Endometrial microvascular endothelial cells (primary cell): ENCODE data around the gene HHIPL1. TPM values are rescaled to one million over a fixed set of nuclear protein-coding genes. Genes with fewer than 3 reads are reported as not detected.

Experiments
- in situ Hi-C: cut with HindIII; loops from 2 replicates; pipeline ENCODE4 v1.10.0; 2017; ENCODE audit warnings: low sequenced_read_pairs, low pct_unique_long_range_greater_than_20kb; ENCODE audit errors: inconsistent ontology term
- total RNA-seq: library from RNA; depleted of rRNA; stranded (reverse); fragments of >200 nt; gene quantifications from one replicate; pipeline ENCODE4 v1.2.3, GENCODE V29; 2015; ENCODE audit errors: inconsistent ontology term

HHIPL1 gene
- total RNA-seq, 1 donor from 2014 or later: 6.8 TPM

DNA sequence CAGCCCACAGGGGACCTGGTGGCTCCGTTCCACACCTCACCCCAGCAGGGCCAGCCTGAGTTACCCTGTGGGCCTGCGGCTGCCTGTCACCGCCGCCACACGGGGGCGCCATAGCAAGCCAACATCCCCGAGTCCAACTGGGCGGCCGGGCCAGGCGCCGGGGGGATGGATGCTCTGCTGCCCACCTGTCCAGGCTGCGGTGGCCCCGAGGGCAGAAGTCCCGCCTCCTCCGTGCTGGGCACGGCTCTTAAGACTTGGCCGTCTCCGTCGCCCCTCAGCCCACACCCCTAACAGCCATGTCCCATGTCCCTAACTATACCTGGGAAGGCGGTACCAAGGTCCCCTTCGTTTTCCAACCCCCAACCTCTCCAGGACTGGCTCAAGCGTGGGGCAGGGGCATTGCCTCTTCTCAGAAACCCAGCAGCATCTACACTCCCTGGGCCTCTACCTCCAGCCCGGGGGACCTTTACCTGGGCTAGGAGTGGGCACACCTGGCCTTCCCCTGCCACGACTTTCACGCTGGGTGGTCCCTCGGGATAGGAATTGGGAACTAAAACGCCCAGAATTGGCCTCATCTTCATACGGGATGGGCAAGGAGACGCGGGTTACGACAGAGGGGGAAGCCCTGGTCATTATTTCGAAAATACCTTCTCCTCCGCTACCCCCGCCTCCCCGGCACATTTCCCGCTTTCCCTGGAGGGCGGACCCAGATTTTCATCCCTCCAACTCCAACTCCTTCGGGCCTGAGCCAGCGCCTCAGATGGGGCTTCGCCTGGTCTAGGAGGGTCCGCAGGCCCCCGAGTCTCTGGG, 38.1 kb downstream of the HHIPL1 start:
- in situ Hi-C loops: no loop called here

DNA sequence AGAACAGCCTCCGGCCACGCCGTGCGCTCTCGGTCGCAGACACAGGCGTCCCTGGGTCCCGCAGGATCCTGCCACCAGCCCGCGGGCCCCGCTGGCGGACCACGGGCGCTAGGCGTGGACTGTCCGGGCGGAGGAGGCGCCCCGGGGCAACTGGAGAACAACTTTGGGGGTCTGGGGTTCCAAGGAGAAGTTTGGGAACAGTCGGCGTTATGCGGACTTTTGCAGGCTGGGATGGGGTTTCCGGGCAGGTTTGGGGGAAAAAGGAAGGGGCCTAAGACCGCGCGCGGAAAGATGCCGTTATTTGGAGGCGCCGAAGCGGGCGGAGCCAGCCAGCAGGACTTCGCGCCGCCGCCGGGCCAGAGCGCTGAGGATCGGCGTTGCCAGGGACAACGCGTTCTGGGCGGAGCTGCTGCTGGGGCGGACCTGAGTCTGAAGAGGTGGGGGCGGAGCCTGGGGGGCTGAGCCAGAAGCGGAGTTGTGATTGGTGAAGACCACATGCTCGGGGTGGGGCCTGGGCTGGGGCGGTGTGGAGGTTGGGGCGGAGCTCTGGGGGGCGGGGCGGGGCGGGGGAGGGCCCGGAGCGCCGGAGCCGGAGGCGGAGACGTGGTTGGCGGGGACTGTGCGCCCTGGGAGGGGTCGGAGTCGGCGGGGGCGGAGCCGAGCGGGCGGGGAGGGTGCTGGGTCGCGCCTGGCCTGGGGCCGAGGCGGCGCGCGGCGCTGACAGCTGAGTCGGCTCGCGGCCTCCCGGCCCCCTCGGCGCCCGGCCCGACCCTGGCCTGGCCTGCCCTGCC, 38.9 kb downstream of the HHIPL1 start, which contains the start of gene CYP46A1:
Gene CYP46A1 (plus strand): TSS at position 680 of the 791 bp plus-strand sequence. CDS start 120 bp downstream, outside the sequence.
- in situ Hi-C loops: no loop called here

- in situ Hi-C loops: no loop called here
Observed at GRCh38 chr14:99684410-99684934, 39.5 kb downstream of the HHIPL1 start.

DNA sequence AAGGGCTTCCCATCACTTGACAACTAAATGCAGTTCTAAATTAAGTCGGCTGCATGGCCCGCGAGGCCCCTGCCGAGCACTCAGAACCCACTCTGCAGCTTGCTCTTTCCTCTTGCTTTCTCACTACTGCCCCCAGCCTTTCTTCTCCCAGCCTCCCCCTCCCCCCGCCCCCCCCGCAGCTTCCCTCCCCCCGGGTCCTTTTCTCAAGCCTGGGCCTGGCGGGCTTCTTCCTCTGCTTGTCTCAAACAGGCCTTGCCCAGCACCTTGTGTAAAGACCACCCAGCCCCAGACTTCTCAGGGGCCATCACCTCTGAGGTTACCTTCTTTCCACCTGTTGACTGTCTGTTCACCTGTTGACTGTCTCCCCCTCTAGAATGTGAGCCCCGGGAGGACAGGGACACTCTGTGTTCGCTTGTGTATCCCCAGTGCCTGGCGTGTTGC, 40.2 kb downstream of the HHIPL1 start:
- in situ Hi-C loops: no loop called here

GRCh38 chr14:99685596-99685995, 40.7 kb downstream of the HHIPL1 start:
- in situ Hi-C loops: no loop called here

GRCh38 chr14:99686557-99687283, 41.8 kb downstream of the HHIPL1 start:
- in situ Hi-C loops: no loop called here

GRCh38 chr14:99687284-99688209, 42.6 kb downstream of the HHIPL1 start:
- in situ Hi-C loops: no loop called here

DNA sequence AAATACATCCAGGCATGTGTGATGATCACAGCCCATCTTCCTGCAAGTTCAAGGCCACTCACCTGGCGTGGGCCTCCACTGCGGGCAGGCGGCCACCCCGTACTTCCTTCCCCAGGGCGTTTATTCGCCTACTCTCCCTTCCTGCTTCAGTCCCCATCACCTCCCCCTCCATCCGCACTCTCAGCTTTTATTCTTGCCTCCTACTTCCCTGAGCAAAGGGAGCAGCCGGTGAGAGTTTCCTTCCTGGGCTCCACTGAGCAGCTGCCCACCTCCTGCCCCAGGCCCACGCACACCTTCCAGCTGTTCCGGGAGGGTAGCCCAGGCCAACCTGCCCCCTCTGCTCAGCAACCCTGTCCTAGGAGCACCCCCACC, 43.3 kb downstream of the HHIPL1 start:
- in situ Hi-C loops: no loop called here

DNA sequence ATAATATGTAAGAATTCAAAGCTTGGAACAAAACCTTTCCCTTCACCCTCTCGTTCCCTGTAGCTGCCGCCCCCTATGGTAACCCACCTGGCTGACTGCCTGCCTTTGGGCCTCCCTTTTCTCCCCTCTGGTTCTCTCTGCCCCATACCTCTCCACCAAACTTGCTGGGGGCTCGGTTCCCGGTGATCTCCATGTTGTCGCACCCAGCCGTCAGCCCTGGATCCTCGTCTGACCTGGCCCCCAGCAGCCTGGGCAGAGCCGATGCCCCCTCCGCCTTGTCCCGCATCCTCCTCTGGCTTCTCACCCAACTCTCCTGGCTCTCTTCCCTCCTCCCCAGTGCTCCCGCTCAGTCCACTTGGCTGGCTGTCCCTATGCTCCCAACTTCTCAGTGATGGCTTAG, 43.7 kb downstream of the HHIPL1 start:
- in situ Hi-C loops: no loop called here

GRCh38 chr14:99689266-99690236, 44.6 kb downstream of the HHIPL1 start:
- in situ Hi-C loops: no loop called here

DNA sequence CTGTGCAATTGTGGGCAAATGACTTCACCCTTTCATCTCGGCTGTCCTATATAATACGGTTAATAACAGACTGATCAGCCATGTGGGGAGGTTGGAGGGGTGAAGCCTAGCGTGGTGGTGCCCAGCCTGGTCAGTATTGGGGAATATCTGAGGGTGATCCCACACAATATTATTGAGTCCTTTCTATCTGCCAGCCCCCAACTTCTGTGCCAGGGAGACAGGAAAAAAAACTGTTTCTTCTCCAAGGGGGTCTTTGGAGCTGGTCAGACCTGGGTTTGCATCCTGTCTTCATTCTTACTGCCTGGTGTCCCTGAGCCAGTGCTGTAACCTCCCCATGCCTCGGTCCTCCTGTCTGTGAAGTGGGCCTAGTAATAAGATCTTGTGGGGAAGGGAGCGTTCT, 45.7 kb downstream of the HHIPL1 start:
- in situ Hi-C loops: no loop called here

DNA sequence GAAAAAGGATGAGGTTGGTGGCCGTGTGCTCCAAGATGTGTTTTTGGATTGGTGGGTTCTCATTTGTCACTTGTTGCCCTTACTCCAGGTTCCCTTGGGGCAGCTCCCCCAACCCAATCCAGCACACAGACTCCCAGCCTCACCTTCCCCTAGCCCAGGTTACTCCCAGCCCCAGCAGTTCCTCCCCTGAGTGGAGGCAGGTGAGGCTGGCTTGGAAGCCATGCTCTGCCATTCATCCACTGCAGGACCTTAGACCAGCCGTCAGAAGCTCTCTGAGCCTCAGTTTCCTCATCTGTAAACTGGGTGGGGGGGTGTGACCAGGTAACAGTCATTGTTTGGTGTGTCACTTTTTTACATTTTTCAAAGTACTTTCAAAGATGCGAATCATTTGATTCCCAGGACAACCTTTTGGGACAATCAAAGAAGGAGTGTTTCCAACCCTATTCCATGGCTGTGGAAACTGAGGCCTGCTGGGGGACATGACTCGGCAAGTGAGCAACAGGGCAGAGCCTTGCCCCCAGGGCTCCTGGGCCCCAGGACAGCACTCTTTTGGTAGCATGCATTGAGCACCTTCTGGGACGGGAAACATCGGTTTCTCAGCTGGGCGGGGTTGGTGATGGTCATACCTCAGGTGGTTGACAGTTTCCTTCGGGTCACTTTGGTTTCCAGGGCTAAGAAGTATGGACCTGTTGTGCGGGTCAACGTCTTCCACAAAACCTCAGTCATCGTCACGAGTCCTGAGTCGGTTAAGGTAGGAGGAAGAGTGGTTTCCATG, 46.4 kb downstream of the HHIPL1 start:
- in situ Hi-C loops: no loop called here

GRCh38 chr14:99693918-99694317, 49.0 kb downstream of the HHIPL1 start:
- in situ Hi-C loops: no loop called here

DNA sequence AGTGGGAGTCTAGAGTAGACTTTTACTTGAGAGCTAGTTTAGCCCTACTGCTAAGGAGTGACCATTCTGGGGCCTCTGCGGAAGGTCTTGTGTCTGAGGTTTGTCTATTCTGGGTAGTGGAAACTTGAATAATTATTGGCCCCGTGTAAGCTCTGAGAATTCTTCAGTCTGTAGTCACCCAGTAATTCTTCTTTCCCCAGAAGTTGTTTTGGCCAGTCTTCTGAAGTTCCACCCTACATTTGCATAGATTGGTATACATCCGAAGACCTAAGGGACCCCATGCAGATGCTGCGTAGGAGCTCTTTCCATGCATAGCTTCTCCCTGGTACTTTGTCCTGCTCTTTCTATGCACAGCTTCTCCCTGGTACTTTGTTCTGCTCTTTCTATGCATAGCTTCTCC, 52.0 kb downstream of the HHIPL1 start:
- in situ Hi-C loops: no loop called here

GRCh38 chr14:99698236-99698635, 53.3 kb downstream of the HHIPL1 start:
- in situ Hi-C loops: no loop called here

DNA sequence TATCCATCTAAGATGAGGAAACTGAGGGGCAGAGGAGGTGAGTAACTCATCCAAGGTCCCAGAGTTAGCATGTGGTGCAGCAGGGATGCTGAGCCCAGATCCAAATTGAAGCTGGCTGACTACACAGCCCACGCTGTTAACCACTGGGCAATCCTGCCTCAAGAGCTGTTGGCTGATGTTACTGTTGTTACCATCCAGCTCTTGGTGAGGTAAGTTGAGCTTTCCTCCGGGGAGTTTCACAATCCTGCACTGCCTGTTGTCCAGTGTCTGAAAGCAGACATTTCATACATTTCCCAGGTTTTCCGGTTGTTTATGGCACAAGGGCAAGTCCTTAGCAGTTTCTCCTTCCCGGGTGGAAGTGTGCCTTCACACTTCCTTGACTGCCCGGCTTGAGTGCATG, 53.7 kb downstream of the HHIPL1 start:
- in situ Hi-C loops: no loop called here
